ENCODE data around the gene PLB1. TPM values are rescaled to one million over a fixed set of nuclear protein-coding genes. Genes with fewer than 3 reads are reported as not detected.

PLB1 gene
- total and polyA plus RNA-seq, 2 experiments from 2014 or later, result 0.06 to 0.21 TPM

- TF ChIP-seq ZNF462 (CRISPR knock-in tag; IDR thresholded peaks at IDR 0.05) (no peak), JUNB (IDR thresholded peaks at IDR 0.05; ENCODE audit: unreplicated experiment) (no peak), CREB1 (CRISPR knock-in tag; IDR thresholded peaks at IDR 0.05; ENCODE audit: low read depth) (no peak), NANOG (IDR thresholded peaks at IDR 0.05; ENCODE audit: borderline replicate concordance) (no peak), EZH2 (IDR thresholded peaks at IDR 0.05; ENCODE audit: low read depth, unreplicated experiment) (no peak), STAT1 (IDR thresholded peaks at IDR 0.05; ENCODE audit: unreplicated experiment) (no peak), POLR2AphosphoS5 (IDR thresholded peaks at IDR 0.05; ENCODE audit: low read depth) (no peak)
Measured at GRCh38 chr2:28658369-28658768, 162.5 kb downstream of the PLB1 start (continued).

GRCh38 chr2:28659127-28659526, 163.3 kb downstream of the PLB1 start:
- Histone ChIP-seq H3K36me3 (ENCODE audit: insufficient read depth) (no peaks in the 10 kb centered on the region), H3K27ac (ENCODE audit: low read depth) (no peak overlapping the region), H2AFZ (no peak overlapping the region), H3K27me3 (ENCODE audit: insufficient read depth) (no peaks in the 10 kb centered on the region), H3K4me2 (no peak overlapping the region), H3K4me3 (no peak overlapping the region), H3F3A (replicated peaks; ENCODE audit: low read depth) (no peaks in the 10 kb centered on the region), H3K4me1 (ENCODE audit: insufficient read depth) (no peaks in the 10 kb centered on the region), H4K20me1 (replicated peaks; ENCODE audit: insufficient read depth) (no peaks in the 10 kb centered on the region), H3K79me2 (replicated peaks; ENCODE audit: insufficient read depth) (no peaks in the 10 kb centered on the region), H3K9me2 (ENCODE audit: insufficient read depth) (no peaks in the 10 kb centered on the region)
- Mint-ChIP-seq H3K27ac (no peak overlapping the region), H3K27me3 (ENCODE audit: insufficient read depth, low read depth, poor library complexity) (peaks cover 2% of the 10 kb centered on the region), H3K4me1 (peaks cover 4% of the 10 kb centered on the region), H3K9me3 (peaks cover 3% of the 10 kb centered on the region; the same call in 1 of the 3 replicates), H3K36me3 (ENCODE audit: low read depth) (no peaks in the 10 kb centered on the region), H3K4me3 (no peak overlapping the region)
- ATAC-seq (no peak), DNase-seq (ENCODE audit: low spot score) (no peak)
- no peak for TF ChIP-seq CTCF (conservative IDR thresholded peaks at IDR 0.05; ENCODE audit: low read depth in 2 of 2)
- TF ChIP-seq ZNF331 (CRISPR knock-in tag; IDR thresholded peaks at IDR 0.05; ENCODE audit: low read depth), result no peak
- no peak for TF ChIP-seq ETS1 (IDR thresholded peaks at IDR 0.05)
- no peak for TF ChIP-seq STAT1 (IDR thresholded peaks at IDR 0.05; ENCODE audit: unreplicated experiment)
- no peak for TF ChIP-seq EZH2 (IDR thresholded peaks at IDR 0.05; ENCODE audit: low read depth, unreplicated experiment)
- TF ChIP-seq JUNB (IDR thresholded peaks at IDR 0.05; ENCODE audit: unreplicated experiment), result no peak
